Osteocyte (in vitro differentiated cells): ENCODE measurements around the gene PPP1R2B. TPM values are rescaled to one million over a fixed set of nuclear protein-coding genes. Genes with fewer than 3 reads are reported as not detected.

Source experiments
- DNase-seq: peaks from one replicate; pipeline ENCODE4 v3.0.0; 2021; ENCODE audit warnings: mixed read lengths; ENCODE audit not compliant: unreplicated experiment; ENCODE audit errors: extremely low spot score
- H3K27ac Mint-ChIP-seq: one replicate; pipeline ENCODE4 v1.8.0; 2021; ENCODE audit warnings: mild to moderate bottlenecking, mixed read lengths; ENCODE audit not compliant: unreplicated experiment
- H3K27me3 Mint-ChIP-seq: one replicate; pipeline ENCODE4 v1.8.0; 2021; ENCODE audit warnings: mixed read lengths; ENCODE audit not compliant: unreplicated experiment
- H3K36me3 Mint-ChIP-seq: one replicate; pipeline ENCODE4 v1.8.0; 2021; ENCODE audit warnings: mixed read lengths; ENCODE audit not compliant: unreplicated experiment
- H3K4me1 Mint-ChIP-seq: one replicate; pipeline ENCODE4 v1.8.0; 2021; ENCODE audit warnings: mixed read lengths; ENCODE audit not compliant: unreplicated experiment
- H3K4me3 Mint-ChIP-seq: one replicate; pipeline ENCODE4 v1.8.0; 2021; ENCODE audit warnings: mild to moderate bottlenecking, moderate library complexity, mixed read lengths; ENCODE audit not compliant: unreplicated experiment
- H3K9me3 Mint-ChIP-seq: one replicate; pipeline ENCODE4 v1.8.0; 2021; ENCODE audit warnings: mixed read lengths; ENCODE audit not compliant: unreplicated experiment
- CTCF ChIP-seq: fragments of 200-600 bp; sonication (generic); IDR thresholded peaks from 2 replicates; pipeline ENCODE4 v1.5.0; 2021; ENCODE audit warnings: antibody characterized with exemption, mild to moderate bottlenecking, moderate library complexity
- long read RNA-seq: library from polyadenylated mRNA; unstranded; transcript quantifications from one replicate; pipeline ENCODE4 v2.0.0, GENCODE V29; 2021
- total RNA-seq: library from RNA; stranded (reverse); gene quantifications from 2 replicates; pipeline ENCODE4 v1.2.1, GENCODE V29; 2021

PPP1R2B gene
- total RNA-seq = not detected in 2 replicates
- long read RNA-seq = 0 reads

- TF ChIP-seq CTCF = no peak
- no peak within 1 kb of the TSS for H3K4me3 Mint-ChIP-seq
These were observed at the start of gene PPP1R2B for GRCh38 chr5:156850206-156850751. TSS of gene PPP1R2B (plus strand) at chr5:156850295. CDS start at chr5:156850563, 268 bp downstream.

GRCh38 chr5:156800929-156801328 is 49.2 kb upstream of the PPP1R2B start:
- no peak for DNase-seq
- Mint-ChIP-seq H3K4me3 (no peak overlapping the region), H3K4me1 (no peaks in the 10 kb centered on the region), H3K27me3 (peaks cover 27% of the 10 kb centered on the region), H3K27ac (no peak overlapping the region), H3K36me3 (no peaks in the 10 kb centered on the region), H3K9me3 (no peaks in the 10 kb centered on the region)
- no peak for TF ChIP-seq CTCF

More at GRCh38 chr5:156850206-156850751, at the start of gene PPP1R2B:
- Mint-ChIP-seq H3K27me3 (no peaks in the 10 kb centered on the region), H3K4me1 (no peaks in the 10 kb centered on the region), H3K9me3 (peaks cover 18% of the 10 kb centered on the region), H3K36me3 (no peaks in the 10 kb centered on the region), H3K27ac (no peak within 1 kb of the TSS)
- DNase-seq = no peak

DNA sequence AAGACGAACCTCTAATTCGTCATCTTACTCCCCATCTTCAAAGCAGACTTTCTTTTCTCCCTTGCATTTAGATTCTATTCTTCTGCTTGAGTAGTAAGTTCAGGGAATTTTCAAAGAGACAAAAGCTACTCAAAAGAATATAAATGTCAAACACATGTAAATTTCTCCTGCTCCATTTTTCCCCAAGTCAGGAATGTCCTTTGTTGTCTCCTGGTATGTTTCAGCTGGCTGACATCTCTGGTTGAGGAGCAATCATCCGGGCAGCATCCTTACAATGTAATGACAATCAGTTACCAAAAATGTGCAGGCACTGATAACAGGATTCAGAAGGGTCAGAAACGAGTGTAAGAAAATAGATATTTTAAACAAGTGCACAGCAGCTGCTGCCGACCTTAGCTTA is 47.6 kb upstream of the PPP1R2B start:
- no peak overlapping the region for H3K4me3 Mint-ChIP-seq
- no peaks in the 10 kb centered on the region for H3K36me3 Mint-ChIP-seq
- no peak for TF ChIP-seq CTCF
- H3K27ac Mint-ChIP-seq = no peak overlapping the region
- no peaks in the 10 kb centered on the region for H3K4me1 Mint-ChIP-seq
- peaks cover 23% of the 10 kb centered on the region for H3K27me3 Mint-ChIP-seq
- no peaks in the 10 kb centered on the region for H3K9me3 Mint-ChIP-seq
- DNase-seq = no peak

DNA sequence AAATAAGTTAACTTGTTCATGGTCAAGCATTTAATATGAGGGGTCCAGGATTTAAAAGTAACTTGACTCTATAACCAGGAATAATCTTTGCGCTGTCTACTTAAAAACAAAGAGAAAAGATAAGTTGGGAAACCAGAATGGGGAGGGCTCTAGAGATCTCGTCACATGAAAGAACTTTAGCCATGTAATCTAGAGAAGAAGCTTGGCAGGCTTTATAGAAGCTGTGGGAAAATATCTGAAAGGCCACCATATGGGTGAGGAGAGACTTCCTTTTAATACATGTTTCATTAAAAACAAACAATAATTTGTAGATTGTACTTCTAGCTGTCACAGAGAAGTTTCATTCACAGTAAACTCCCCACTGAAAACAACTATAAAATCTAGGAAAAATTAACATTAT is 46.7 kb upstream of the PPP1R2B start:
- Mint-ChIP-seq H3K4me3 (no peak overlapping the region), H3K9me3 (no peaks in the 10 kb centered on the region), H3K4me1 (no peaks in the 10 kb centered on the region), H3K27me3 (peaks cover 23% of the 10 kb centered on the region), H3K36me3 (no peaks in the 10 kb centered on the region), H3K27ac (no peak overlapping the region)
- DNase-seq = no peak
- TF ChIP-seq CTCF = no peak

- Mint-ChIP-seq H3K36me3 (no peaks in the 10 kb centered on the region), H3K9me3 (peaks cover 6% of the 10 kb centered on the region), H3K4me1 (no peaks in the 10 kb centered on the region), H3K27me3 (peaks cover 6% of the 10 kb centered on the region), H3K4me3 (no peak overlapping the region), H3K27ac (no peak overlapping the region)
- no peak for TF ChIP-seq CTCF
- DNase-seq = no peak
These were observed 37.1 kb upstream of the PPP1R2B start for GRCh38 chr5:156812959-156813358.
